Stimulated activated CD4-positive, alpha-beta T cell treated with anti-CD3 and anti-CD28 coated beads, TNF-alpha, amount 100 ng/mL, for 24 hours (primary cell): ENCODE measurements around the gene AVP.

Experiments
- DNase-seq, 3 experiments: peaks; one replicate each; pipeline ENCODE4 v3.0.0-alpha.2; 2020; ENCODE audit warnings: low read depth in 3 of 3

Gene AVP

DNA sequence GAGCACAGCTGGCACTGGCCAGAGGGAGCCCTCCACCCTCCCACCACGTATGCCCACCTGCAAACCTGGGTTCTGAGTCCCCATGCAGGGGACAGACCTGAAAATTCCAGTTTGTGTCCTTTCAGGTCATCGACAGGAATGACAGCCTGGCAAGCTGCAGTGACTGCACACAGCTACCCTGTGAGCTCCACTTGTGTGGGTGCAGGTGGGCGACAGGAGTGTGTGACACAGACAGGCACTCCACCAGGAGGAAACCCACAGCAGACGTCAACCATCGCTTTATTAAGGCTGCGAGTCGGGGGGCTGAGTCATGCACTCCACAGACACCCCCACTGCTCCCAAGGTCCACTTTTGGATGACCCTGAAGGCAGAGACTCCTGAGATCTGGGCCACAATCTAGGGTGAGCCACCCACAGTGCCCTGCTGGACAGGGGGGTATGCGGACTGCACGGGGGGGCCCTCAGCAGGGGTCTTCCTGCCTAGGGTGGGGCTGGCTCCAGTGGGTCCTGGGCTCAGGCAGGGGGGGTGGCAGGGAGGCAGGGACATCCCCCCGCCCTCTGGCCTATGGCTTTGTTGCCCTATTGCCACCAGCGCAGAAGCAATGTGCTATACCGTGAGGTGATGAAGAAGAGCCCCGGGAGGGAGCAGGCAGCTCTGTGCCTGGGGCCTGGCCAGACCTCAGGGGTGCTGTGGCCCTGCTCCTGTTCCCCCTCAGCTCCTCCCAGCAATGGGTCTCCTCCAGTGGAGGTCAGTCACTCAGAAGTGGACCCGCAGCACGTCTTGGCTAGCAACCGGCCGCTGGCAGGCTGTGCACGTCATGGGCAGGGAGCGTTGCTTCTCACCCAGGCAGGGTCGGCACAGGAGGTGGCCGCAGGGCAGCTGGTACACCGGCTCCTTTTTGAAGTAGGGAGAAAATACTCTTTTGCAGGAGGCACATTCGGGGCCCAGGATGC is 25.1 kb upstream of the AVP start:
- DNase-seq: no peak

DNA sequence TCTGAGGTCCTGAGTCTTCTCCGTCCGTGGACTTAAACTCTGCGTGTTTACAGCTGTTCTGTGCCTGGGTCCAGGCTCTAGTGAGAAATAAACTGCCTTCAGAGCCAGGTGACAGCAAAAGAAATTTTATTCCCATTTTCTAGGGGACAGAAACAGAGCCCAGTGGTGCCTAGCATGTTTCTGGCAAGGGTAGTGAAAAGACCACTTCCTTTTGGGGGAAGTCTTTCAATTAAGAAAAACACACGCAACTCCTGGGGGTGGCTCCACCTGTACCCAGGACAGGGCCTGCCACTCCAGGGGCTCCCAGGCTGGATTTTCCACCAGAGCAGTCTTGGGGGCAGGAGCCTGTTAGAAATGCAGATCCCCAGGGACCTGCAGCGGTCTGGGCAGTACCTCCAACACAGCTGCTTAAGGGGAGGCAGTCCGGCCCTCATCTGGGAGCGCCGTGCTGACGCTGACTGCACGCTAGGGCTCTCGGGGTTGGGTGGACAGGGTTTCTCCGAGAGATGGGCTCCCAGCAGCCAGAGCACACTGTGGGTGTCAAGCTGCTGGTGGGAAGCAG is 23.0 kb upstream of the AVP start:
- no peak for DNase-seq

DNA sequence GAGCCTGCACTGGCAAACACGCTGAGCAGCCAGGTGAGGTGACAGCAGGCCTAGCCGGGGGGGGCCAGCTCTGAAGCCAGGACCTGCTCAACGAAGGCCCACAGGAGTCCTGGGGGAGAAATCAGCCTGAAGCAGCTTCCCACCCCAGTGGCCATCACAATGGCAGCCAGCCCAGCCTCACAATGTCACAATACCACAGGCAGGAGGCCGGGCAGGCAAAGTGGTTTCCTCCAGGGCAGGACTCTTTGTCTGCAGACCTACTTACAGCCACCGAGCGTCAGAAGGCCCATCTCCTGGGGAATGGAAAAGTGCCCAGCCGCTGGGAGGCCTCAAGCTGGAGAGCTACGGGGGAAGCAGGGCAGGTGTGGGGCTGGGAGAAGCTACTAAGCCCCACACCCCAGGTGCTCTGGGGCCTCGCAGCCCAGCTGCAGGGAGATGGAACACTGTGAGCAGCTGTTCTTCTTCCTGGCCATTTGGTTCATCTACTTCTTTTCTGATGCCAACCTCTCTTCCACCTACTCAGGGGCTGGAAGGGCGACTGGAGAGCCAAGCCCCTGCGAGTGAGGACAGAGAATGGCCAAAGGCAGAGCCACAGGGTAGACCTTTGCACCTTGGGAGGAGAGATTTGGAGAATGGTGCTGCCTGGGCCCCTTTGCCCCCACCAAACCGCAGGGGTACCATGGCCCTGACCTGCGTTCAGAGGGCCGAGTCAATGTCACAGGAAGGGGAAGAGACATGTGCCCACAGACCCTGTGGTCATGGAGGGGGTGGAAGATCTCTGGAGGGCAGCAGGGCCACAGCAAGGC is 22.3 kb upstream of the AVP start:
- no peak for DNase-seq

GRCh38 chr20:3106185-3106584 is 21.7 kb upstream of the AVP start:
- DNase-seq: no peak

DNA sequence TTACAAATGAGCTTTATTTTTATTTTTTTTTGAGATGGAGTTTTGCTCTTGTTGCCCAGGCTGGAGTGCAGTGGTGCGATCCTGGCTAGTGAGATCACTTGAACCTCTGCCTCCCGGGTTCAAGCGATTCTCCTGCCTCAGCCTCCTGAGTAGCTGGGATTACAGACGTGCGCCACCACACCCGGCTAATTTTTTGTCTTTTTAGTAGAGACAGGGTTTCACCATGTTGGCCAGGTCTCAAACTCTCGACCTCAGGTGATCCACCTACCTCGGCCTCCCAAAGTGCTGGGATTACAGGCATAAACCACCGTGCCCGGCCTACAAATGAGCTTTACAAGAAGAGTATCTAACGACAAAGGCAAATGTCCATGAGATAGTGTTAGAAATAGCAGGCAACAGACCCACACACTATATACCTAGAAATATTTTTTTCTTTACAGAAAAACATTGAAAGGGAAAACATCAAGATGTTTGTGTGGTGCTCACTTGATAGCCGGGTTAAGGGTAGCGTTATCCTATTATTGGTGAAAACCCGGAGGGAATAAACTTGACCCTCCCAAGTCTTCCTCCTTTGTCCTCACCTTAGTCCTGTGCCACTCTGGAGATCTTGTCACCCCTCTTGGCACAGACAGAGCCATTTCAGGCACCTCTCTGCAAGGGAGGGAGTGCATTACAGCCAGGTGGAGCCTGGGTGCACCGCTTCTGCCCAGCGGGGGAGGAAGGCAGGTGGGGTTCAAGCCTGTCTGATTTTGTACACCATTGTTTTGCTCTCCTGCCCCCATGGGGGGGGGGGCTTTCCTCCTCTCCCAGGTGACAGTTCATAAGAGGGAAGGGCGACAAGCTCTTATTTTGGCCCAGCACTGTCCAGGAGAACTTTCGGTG is 21.0 kb upstream of the AVP start:
- no peak for DNase-seq

DNA sequence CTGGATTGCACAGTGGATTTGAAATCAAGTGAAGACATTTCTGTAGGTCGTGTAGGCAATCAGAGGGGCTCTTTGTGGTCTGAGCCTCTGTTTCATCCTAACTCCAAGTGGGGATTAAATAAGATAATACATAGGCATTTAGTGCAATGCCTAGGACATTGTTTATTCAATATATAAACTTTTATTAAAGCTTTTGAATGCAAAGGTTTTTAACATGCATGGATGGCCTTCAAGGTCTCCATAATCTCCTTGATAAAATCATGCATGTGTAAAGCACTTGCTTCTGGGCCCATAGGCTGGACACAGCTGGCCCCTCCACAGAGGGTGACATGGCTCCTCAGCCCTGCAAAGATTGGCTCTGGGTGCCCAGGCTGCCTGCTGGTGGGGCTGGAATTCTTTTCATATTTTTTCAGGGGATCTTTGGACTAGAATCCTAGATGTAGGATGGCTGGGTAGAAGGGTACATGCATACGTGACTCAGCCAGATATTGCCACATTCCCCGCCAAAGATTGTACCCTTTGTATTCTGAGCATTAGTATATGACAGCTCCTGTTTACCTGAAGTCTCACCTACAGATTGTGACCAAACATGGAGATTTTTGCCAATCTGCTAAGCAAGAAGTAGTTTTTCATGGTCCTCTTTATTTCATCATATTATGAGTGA is 19.0 kb upstream of the AVP start:
- no peak for DNase-seq

DNA sequence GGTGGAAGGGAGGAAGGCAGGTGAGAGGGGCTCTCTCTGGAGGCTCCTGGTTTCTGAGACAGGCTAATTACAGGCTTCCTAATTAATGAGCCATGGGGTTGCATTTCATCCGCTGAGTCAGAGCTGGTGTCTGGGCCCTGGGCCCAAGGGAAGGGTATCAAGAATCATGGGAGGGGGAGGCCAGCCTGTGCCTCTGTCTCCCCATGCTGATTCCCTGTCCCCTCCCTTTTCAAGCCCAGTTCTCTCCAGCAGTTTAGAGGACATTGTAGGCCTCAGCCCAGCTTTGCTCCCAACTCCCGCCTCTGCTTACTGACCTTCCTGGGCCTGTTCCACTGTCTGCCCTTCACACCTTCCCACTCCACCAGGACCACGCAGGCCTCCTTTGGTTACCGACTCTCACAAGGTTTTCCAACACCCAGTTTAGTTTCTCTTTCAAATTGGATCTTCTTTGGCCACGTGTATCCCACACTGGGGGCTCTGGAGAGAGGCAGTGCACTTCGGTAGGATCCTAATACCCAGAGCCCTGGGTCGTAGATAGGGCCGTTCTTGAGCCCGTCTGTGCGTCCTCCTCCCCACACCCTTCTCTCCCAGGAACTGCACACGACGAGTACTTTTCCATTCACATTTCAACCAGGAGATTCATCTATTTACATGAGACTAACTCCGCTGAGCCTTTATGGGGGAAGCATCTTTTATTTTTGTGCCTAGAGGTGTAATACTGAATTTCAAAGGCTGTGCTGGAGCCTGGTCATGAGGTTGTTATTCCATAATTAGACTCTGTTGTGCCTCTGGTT is 18.2 kb upstream of the AVP start:
- no peak for DNase-seq

DNA sequence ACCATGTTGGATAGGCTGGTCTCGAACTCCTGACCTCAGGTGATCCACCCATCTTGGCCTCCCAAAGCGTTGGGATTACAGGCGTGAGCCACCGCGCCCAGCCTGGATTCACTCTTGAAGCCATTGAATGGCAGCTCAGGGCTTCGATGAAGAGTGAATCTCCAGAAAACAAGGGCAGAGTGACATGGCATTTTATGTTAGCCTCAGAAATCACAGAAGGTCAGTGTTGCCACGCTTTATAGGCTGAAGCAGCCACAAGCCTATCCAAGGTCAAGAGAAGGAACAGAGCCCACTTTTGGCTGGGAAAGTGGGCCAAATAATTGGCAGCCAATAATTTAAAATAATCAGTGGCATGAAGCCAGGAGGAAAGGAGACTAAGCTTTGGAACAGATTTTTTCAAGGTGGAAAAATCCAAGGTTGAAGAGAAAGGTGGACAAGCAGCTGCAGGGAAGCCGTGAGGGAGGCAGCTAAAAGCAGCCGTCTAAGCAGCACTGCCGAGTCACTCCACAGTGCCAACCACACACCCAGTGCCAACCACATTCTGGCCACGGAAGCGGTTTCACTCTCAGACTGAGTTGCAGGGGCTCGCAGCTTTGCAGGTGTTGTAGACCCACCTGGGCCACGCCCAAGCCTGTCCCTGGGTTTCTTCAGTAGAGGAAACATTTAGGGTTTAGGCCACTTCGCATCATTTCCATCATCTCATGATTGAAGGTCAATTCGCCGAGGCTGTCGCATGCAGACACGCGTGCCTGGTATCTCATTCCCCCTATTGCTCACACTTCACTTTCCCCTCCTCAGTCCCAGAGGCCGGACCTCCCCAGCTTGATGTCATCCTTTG is 17.4 kb upstream of the AVP start:
- DNase-seq: peak in 2 of 3 experiments; percentile 30 to 61

DNA sequence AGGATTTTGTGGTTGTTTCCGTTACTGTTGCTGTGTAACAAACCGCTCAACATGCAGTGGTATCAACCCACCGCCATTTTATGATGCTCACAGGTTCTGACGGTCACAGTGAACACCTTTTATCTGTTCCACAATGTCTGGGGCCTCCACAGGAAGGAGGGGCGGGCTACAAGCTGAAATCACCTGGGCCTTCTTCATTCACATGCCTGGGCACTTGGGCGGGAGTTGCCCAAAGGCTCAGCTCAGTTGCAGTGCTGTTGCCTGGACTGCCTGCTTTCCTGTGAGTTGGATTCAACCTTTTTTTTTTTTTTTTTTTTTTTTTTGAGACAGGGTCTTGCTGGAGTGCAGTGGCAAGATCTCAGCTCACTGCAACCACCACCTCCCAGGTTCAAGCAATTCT is 16.7 kb upstream of the AVP start:
- DNase-seq: no peak

DNA sequence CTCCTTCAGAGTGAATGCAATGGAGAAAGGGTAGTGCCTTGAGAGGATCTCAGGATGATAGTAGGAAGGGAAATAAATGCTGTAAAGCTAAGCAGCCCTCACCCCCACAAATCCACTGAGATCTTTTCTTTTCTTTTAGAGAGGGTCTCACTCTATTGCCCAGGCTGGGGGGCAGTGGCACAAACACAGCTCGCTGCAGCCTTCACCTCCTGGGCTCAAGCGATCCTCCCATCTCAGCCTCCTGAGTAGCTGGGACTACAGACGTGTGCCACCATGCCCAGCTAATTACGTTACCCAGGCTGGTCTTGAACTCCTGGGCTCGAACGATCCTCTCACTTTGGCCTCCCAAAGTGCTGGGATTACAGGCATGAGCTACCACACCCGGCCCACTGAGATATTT is 16.0 kb upstream of the AVP start:
- DNase-seq: no peak

DNA sequence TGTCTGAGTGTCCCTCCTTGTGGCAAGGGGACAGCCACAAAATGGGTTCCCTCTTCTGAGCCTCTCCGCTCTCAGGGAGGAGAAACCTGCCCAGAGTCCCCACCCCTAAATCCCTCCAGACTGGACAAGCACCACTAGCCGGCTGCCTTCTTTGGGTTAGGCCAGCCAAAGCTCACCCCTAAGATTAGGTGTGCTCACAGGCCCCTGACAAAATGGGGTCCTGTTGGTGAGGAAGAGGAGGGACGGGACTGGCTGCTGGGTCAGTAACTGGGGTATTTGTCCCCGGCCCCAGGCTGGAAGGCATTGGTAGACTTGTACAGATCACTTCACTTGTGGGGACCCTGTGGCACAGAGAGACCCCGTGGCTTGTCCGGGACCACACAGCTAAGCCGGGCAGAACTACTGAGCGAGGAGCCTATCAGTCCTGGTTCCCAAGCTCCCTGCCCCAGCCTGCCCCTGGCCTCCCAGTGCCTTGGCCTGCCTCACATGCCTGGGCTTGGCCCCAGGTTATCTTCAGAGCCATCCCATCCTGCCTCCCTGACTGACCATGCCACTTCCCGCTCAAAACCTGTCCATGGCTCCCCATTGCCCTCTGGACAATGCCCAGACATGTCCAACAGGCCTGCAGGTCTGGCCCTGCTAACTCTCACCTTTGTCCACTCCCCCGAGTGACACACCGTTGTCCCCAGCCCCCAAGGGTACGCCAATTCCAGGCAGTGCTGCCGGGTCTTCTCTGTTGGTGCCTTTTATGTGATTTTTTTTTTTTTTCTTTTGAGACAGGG is 10.5 kb upstream of the AVP start:
- DNase-seq: no peak

GRCh38 chr20:3093861-3094361 is 9.4 kb upstream of the AVP start:
- DNase-seq: no peak

- peak in 1 of 3 experiments; percentile 44 for DNase-seq
These were observed 8.3 kb upstream of the AVP start for GRCh38 chr20:3092611-3093379.

- DNase-seq: no peak
These were observed 6.0 kb upstream of the AVP start for GRCh38 chr20:3090565-3090964.

DNA sequence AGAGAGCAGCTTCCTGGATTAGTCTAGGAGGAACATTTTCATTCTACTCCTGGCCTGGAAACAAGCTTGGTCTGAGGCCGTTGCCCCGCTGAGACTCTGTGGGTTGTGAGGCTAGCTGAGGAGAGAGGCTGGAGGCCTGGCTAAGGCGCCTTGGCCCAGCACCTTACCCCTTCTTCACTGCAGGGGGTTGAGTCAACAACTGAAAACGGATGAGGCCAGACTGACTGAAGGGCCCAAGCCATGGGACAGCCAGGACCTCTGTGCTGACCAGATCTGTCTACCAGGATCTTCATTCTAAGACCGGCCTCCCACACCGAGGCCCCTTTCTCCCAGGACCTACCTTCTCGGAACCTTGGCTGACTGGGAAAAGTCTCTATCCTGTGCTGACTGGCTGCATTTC is 3.5 kb upstream of the AVP start:
- no peak for DNase-seq

DNA sequence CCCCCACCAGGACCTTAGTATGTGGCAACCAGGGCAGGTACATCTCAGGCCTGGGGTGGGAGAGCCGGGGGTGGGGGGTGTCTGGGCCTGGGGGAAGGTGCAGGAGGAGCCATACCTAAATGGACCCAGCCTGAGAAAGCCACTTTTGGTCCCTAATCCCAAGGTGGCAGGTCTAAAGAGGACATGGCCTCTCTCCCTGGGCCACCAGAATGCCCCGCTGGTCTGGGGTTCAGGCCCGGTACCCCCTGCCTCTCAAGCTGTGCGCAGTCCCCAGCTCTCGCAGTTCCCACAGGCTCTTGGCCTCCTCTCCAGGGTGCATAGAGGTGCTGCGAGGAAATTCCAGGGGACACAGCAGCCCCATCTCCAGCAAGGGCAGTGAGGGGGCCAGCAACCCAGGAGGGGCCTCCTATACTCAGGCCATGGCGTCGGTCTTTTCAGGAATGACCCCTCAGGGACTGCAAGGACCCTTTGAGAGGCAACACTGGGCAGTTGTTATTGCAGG is 1.1 kb upstream of the AVP start:
- DNase-seq: no peak

DNA sequence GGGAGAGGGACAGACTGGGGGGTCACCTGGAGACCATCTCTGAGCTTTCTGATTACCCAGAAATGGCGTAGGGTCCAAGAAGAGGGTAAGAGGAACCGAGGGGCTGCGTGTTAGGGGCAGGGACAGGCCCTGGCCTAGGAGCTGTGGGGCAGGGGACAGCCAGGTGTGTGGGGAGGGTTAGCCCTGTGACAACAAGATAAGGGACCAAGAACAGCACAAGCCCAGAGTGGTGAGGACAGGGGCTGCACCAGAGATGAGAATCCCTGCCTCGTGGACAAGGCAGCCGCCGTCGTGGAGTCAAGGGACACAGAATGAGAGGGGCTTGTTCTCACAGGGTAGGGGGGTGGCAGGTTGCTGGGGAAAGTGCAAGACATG is 449 bp upstream of the AVP start:
- no peak for DNase-seq
